Measurements from ENCODE around the gene ZDHHC6.
"Not testable (repeated sequence)": the region's sequence is repeated elsewhere in the genome, so short reads cannot be mapped to it uniquely, and the experiment has no call there.

Gene ZDHHC6

GRCh38 chr10:112389271-112389822, 57.4 kb downstream of the ZDHHC6 start:
- DNase-seq (ENCODE audit: low read depth), result peak; percentile 22

GRCh38 chr10:112388548-112388947, 58.2 kb downstream of the ZDHHC6 start:
- DNase-seq (ENCODE audit: low read depth), result no peak

DNA sequence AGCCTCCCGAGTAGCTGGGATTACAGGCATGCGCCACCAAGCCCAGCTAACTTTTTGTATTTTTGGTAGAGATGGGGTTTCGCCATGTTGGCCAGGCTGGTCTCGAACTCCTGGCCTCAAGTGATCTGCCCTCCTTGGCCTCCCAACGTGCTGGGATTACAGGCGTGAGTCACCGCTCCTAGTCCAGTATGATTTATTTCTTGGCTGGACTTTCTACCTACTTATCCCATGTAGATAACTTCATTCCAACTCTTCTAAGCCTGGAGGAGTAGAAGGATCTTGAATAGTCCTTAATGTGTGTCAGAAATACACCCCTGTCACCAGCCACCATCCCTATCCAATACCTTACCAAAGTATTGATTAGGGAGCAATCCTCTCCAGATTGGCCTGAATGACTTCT, 58.7 kb downstream of the ZDHHC6 start:
- not testable (repeated sequence) for DNase-seq (ENCODE audit: low read depth)

- DNase-seq (ENCODE audit: low read depth), result no peak
Observed at GRCh38 chr10:112385201-112385600, 61.5 kb downstream of the ZDHHC6 start.

- DNase-seq (ENCODE audit: low read depth), result no peak
Observed at GRCh38 chr10:112384141-112384540, 62.6 kb downstream of the ZDHHC6 start.

GRCh38 chr10:112383325-112383724, 63.4 kb downstream of the ZDHHC6 start:
- no peak for DNase-seq (ENCODE audit: low read depth)

DNA sequence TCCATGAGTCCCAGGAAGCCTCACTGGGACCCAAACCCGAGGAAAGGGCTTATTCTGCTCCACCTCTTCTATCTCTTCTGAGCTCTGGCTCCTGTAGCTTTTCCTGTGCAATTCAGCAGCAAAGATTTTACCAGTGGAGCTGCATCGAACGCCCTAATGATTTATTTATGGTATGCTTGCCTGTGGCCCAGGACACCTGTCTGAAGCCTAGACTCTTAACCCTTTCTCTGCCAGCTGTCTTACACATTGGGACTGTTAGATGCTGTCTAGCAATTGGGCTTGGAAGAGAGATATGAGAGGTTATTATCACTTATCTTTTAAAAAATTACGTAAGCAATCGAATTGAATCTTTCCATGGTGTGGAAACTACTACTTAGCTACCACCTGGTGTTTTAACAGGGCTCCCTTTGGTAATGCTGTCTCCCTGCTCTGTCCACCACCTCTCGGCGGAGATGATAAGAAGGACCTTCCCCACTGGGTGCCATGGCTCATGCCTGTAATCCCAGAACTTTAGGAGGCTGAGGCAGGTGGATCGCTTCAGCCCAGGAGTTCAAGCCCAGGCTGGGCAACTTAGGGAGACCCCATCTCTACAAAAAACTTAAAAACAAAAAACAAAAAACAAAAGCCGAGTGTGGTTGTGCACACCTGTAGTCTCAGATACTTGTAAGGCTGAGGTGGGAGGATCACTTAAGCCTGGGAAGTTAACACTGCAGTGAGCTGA, 64.0 kb downstream of the ZDHHC6 start:
- DNase-seq (ENCODE audit: low read depth), result no peak

Measured in stimulated activated CD8-positive, alpha-beta memory T cell treated with anti-CD3 and anti-CD28 coated beads, Interleukin-15, amount 100 ng/mL, for 1 hour (primary cell).